Central memory CD4-positive, alpha-beta T cell (primary cell): ENCODE measurements around the gene TTLL1.
"Not testable (repeated sequence)": the region's sequence is repeated elsewhere in the genome, so short reads cannot be mapped to it uniquely, and the experiment has no call there.

Experiments
- DNase-seq: peaks from one replicate; pipeline ENCODE4 v3.0.0; 2022

The TTLL1 gene

GRCh38 chr22:43008921-43009320 lies 80.3 kb downstream of the TTLL1 start:
- DNase-seq, result no peak

DNA sequence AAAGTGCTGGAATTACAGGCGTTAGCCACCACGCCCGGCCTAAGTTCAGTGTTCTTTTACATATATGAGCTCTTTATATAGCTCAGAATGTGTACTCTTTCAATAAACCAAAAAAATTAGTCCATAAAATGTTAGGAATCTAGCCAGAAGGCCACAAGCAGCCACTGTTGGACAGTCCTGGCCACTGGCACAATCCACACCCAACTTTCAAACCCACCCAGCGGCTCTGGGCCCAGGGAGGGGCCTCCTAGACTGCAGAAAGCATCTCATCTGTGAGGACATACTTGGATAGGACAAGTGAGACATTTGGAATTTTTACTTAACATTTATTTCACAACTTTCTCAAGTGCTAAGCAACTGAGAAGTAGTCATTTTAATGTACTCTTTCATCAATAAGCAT lies 80.7 kb downstream of the TTLL1 start:
- no peak for DNase-seq

DNA sequence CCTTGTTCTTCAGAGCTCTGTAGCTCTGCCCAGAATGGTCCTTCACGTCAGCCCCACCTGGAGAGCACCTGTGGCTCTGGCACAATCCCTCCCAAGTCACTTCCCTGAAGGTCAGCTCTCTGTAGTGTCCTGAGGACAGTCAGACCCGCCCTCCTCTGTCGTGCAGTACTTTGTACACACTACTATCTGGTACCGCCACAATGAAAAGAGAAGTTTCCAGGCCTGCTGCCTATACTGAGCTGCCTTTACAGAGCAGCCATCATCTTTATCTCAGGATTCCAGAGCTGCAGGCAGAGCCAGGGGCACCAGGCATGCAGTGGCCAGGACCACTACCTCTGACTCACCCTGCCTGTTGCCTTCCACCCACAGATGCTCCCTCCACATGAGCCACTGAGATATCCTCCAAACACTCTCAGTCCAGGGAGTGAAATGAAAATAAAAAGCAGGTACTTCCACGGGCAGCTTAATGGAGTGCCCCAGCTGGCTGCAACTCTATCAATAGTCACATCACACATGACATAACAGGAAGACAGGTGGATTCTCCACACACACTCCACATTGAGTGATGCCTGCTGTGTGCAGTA lies 81.6 kb downstream of the TTLL1 start:
- no peak for DNase-seq

GRCh38 chr22:43006753-43007152 lies 82.4 kb downstream of the TTLL1 start:
- no peak for DNase-seq

- no peak for DNase-seq
Measured at GRCh38 chr22:43006016-43006505, 83.1 kb downstream of the TTLL1 start.

DNA sequence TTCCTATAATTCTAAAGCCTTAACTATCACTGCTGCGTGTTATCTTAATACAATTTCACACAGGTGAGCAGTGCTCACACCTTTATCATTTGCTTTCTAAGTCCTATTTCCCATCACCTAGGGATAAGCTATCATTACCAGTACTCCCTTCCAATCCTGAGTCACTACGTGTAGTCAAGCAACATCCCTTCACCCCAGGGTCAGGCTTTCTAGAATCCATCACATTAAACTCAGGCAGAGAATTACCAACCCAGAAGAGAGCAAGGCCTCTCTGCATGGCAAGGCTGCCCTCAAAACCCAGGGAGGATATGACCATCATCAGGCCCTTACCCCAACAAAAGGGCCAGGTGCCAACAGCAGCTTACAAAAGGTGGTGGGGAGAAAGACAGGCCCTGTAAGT lies 84.1 kb downstream of the TTLL1 start:
- no peak for DNase-seq

DNA sequence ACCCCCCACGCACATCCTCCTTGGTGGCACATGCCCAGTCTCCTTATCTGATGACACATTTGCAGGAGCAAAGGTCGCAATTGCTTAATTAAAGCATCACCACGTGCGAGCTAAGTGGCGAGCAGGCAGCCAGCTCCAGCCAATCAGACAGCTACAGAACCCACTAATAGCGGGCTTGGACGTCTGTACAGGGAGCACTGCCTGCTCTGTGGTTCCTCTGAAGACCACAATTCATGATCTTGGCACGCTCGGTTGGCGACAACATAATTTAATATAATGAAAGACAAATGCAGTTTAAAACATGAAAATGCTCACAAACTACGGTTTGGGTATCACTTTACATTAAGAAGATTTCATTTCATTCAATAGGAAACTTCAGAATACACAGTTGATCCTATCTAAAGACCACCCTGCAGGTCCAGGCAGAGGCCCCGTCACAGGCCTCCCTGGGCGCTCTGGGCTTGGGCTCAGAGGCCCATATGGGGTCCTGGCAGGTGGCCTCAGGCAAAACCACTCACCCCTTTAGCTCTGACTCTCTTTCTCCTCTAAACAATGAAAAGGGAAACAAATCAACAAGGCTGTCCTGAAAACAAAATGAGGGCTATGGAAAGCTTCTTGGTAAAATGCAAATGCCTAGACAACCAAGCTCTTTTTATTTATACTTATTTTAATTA lies 84.7 kb downstream of the TTLL1 start:
- no peak for DNase-seq

- DNase-seq, result no peak
Measured at GRCh38 chr22:43002202-43002586, 87.0 kb downstream of the TTLL1 start.

GRCh38 chr22:43001271-43002201 lies 87.7 kb downstream of the TTLL1 start:
- no peak for DNase-seq

GRCh38 chr22:43000441-43001175 lies 88.6 kb downstream of the TTLL1 start:
- no peak for DNase-seq

DNA sequence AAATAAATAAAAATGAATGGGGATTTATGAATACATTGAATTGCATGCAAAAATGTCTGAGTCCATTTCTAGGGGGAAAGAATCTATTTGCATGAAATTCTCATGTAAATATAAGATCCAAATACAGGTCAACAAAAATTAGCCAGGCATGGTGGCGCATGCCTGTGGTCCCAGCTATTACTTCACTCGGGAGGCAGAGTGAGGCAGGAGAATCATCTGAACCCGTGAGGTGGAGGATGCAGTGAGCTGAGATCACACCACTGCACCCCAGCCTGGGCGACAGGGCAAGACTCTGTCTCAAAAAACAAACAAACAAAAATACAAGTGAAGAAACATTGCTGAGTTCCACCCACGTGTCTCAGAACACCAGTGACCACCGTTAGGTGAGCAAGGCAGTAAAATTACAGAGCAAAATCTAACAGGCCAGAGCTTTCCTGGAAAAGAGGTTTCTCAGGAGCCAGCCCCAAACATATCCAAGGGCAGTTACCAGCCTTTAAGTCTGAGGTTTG lies 91.6 kb downstream of the TTLL1 start:
- DNase-seq, result no peak

GRCh38 chr22:42996646-42997365 lies 92.4 kb downstream of the TTLL1 start:
- no peak for DNase-seq

DNA sequence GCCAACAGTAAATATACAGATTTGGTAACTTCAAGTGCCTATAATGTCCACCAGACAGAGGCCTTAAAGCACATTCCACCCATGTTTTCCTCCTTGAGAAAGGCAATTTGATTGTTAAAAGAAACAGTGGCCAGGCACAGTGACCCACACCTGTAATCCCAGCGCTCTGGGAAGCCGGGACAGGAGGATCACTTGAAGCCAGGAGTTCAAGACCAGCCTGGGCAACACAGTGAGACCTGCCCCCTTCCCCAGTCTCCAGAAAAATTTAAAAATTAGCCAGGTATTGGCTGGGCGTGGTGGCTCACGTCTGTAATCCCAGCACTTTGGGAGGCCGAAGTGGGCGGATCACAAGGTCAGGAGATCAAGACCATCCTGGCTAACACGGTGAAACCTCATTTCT lies 93.5 kb downstream of the TTLL1 start:
- DNase-seq, result not testable (repeated sequence)

DNA sequence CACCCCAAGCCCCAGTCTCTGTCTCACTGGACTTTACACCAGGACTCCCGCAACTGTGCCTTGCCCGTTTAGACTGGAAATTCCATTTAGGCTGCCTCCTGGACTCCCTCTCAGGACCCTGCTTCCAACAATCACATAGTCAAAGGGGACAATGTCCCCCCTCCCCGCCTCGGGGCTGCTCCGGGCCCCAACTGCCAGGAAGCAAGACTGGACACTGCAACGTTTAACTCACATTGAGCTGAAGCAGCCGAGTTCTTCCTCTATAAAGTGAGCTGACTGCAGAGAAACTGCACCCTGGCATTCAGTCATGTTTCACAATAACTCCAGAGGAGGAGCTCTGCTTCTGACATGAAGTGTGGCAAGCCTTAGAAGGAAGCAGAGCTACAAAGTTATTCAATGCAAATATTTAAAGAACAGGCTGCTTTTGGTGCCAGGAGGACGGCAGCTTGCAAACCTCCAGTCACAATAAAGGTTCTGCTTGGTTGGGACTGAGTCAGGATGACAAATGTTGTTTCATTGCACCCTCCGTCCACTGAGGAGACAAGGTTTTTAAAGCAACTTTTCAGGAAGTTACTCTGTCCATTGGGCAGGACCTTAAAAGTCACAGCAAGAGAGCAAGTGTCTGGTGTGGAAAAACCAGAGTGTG lies 94.2 kb downstream of the TTLL1 start:
- DNase-seq, result no peak

DNA sequence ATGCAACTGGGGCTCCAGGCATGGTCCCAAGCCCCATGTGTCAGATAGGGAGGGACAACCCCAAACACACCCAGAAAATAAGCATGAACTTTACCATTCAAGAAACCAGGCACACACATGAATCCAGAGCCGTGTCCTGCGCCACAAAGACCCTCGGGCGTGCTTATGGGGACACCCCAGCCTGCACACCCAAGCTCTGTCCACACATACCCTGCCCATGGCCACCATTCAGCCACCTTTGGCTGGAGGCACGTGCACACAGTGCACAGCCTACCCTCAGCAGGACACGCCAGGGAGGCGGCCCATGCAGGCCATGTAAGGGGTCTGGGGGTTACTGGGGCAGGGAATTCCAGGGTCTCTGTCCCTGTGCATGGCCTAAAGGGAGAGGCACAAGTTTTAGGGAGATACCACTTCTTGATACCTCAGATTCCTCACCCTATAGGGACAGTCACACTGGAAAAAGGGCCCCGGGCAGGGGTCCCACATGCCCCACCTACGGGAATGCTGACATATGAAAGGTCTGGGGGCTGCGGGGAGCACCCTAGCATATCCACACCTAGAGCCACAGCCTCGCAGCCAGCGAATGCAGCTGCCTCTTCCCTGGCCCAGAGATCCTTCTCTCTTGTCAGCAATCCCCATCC lies 94.8 kb downstream of the TTLL1 start:
- no peak for DNase-seq

GRCh38 chr22:42993651-42994275 lies 95.4 kb downstream of the TTLL1 start:
- no peak for DNase-seq

DNA sequence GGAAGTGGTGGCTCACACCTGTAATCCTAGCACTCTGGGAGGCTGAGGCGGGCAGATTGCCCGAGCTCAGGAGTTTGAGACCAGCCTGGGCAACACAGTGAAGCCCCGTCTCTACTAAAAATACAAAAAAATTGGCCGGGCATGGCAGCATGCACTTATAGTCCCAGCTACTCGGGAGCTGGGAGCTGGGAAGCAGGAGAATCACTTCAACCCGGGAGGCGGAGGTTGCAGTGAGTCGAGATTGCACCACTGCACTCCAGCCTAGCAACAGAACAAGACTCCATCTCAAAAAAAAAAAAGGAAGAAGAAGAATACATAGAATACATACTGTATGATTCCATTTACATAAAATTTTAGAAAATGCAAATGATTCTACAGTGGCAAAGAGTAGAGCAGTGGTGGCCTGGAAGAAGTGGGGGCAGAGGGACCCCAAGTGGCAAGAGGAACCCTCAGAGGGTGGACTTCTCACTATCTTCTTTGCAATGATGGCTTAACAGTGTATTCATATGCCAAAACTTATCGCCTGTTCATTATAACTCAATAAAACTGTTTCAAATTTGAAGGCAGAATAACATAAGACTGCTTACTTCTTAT lies 96.2 kb downstream of the TTLL1 start:
- DNase-seq, result no peak

- no peak for DNase-seq
Measured at GRCh38 chr22:42992092-42992491, 97.1 kb downstream of the TTLL1 start.

GRCh38 chr22:42991010-42991651 lies 98.1 kb downstream of the TTLL1 start:
- no peak for DNase-seq
